HCT116 (cell line): ENCODE data around the gene GZMA. TPM values are rescaled to one million over a fixed set of nuclear protein-coding genes. Genes with fewer than 3 reads are reported as not detected.

Source experiments
- ATAC-seq: fragments of 200-7000 bp; cut with Tn5 transposase; 2 replicates; pipeline ENCODE4 v1.9.1; 2020; ENCODE audit warnings: mild to moderate bottlenecking, moderate library complexity
- BruUV-seq: library from RNA; stranded (reverse); fragments of 400-500 nt; replicated peaks from 2 replicates; lab custom pipeline; 2021; lab: Mats Ljungman, UMichigan
- CTCF ChIA-PET: fragments of 300-600 bp; sonication (Branson Sonifier 250); formaldehyde crosslinking; loops from one replicate; lab custom pipeline; 2021; ENCODE audit warnings: antibody characterized with exemption; lab: Charles Lee
- POLR2A ChIA-PET: fragments of 300-600, 350-600 bp; sonication (Branson Sonifier 250); formaldehyde crosslinking; loops from one replicate; lab custom pipeline; 2021; ENCODE audit warnings: antibody characterized with exemption; lab: Charles Lee
- RAD21 ChIA-PET, 2 experiments: fragments of 300-600 bp; sonication (Branson Sonifier 250); formaldehyde crosslinking; loops; one replicate each; lab custom pipeline; 2023; ENCODE audit warnings: low total read pairs in 2 of 2; ENCODE audit not compliant: uncharacterized antibody in 2 of 2, unreplicated experiment in 2 of 2, low non-redundant PET in 1 of 2; lab: Charles Lee
- DNase-seq: peaks from one replicate; pipeline ENCODE4 v3.0.0-alpha.2; 2010; ENCODE audit warnings: low read depth, low spot score
- H2AFZ ChIP-seq: fragments of 200-600 bp; shearing (Covaris generic), sonication (generic); 2 replicates; pipeline ENCODE4 v1.6.1; 2017; ENCODE audit warnings: low read depth, mixed run types, mixed read lengths, antibody characterized with exemption, low read length; ENCODE audit not compliant: poor library complexity, severe bottlenecking
- H3K27ac ChIP-seq: 2 replicates; pipeline ENCODE4 v1.5.1; 2012; ENCODE audit warnings: low read depth, low read length
- H3K27me3 ChIP-seq: fragments of 200-600 bp; sonication (generic); 2 replicates; pipeline ENCODE4 v1.6.1; 2016; ENCODE audit warnings: mixed run types, low read length, mixed read lengths; ENCODE audit not compliant: insufficient read depth
- H3K36me3 ChIP-seq, 2 experiments: fragments of 200-500 bp in 1 of 2; fragments of 200-600 bp in 1 of 2; sonication (Bioruptor generic) in 1 of 2; sonication (generic) in 1 of 2; 2 replicates each; pipeline versions ENCODE4 v1.5.1 to v1.6.1; 2014 to 2016; ENCODE audit warnings: low read length in 2 of 2, inconsistent platforms in 1 of 2, mixed read lengths in 1 of 2, mixed run types in 1 of 2; ENCODE audit not compliant: insufficient read depth in 2 of 2, control insufficient read depth in 1 of 2
- H3K4me1 ChIP-seq, 2 experiments: fragments of 200-600 bp in 1 of 2; sonication (generic) in 1 of 2; 2 replicates each; pipeline versions ENCODE4 v1.5.1 to v1.6.1; 2012 to 2017; ENCODE audit warnings: low read length in 2 of 2, inconsistent platforms in 1 of 2, mild to moderate bottlenecking in 1 of 2, mixed read lengths in 1 of 2, mixed run types in 1 of 2, moderate library complexity in 1 of 2; ENCODE audit not compliant: insufficient read depth in 2 of 2, control insufficient read depth in 1 of 2
- H3K4me2 ChIP-seq: fragments of 200-600 bp; sonication (generic); 2 replicates; pipeline ENCODE4 v1.6.1; 2017; ENCODE audit warnings: mixed run types, low read length, mixed read lengths
- H3K4me3 ChIP-seq, 2 experiments: fragments of 200-600 bp in 1 of 2; sonication (generic) in 1 of 2; replicated peaks in 1 of 2; 2 replicates each; pipeline ENCODE4 v1.5.1; 2011 to 2016; ENCODE audit warnings: low read length in 2 of 2, control low read depth in 1 of 2, low read depth in 1 of 2, mild to moderate bottlenecking in 1 of 2, mixed read lengths in 1 of 2, mixed run types in 1 of 2
- H3K79me2 ChIP-seq: fragments of 200-600 bp; sonication (generic); 2 replicates; pipeline ENCODE4 v1.6.1; 2017; ENCODE audit warnings: mild to moderate bottlenecking, mixed run types, low read length, moderate library complexity, mixed read lengths; ENCODE audit not compliant: insufficient read depth
- H3K9ac ChIP-seq: fragments of 200-600 bp; sonication (generic); 2 replicates; pipeline ENCODE4 v1.6.1; 2016; ENCODE audit warnings: low read length, mixed read lengths
- H3K9me2 ChIP-seq: fragments of 200-600 bp; sonication (generic), shearing (Covaris generic); 2 replicates; pipeline ENCODE4 v1.6.1; 2017; ENCODE audit warnings: mixed run types, mild to moderate bottlenecking, moderate library complexity; ENCODE audit not compliant: insufficient read depth
- H3K9me3 ChIP-seq, 2 experiments: fragments of 200-500 bp in 1 of 2; fragments of 200-600 bp in 1 of 2; sonication (Bioruptor generic) in 1 of 2; sonication (generic) in 1 of 2; 2 replicates each; pipeline ENCODE4 v1.6.1; 2014 to 2017; ENCODE audit warnings: low read length in 2 of 2, mixed read lengths in 2 of 2, inconsistent platforms in 1 of 2, low read depth in 1 of 2, mild to moderate bottlenecking in 1 of 2, mixed run types in 1 of 2, moderate library complexity in 1 of 2; ENCODE audit not compliant: control insufficient read depth in 1 of 2, insufficient read depth in 1 of 2
- H4K20me1 ChIP-seq: fragments of 200-600 bp; sonication (generic), shearing (Covaris generic); 2 replicates; pipeline ENCODE4 v1.6.1; 2017; ENCODE audit warnings: mixed run types, mild to moderate bottlenecking, moderate library complexity; ENCODE audit not compliant: insufficient read depth
- CBX3 ChIP-seq: IDR thresholded peaks from 2 replicates; pipeline ENCODE4 v1.6.1; 2012; ENCODE audit warnings: low read depth
- CEBPB ChIP-seq: IDR thresholded peaks from 2 replicates; pipeline ENCODE4 v1.6.1; 2012; ENCODE audit warnings: low read depth
- ELF1 ChIP-seq: IDR thresholded peaks from 2 replicates; pipeline ENCODE4 v1.6.1; 2012; ENCODE audit warnings: low read depth, borderline replicate concordance
- FOSL1 ChIP-seq: IDR thresholded peaks from 2 replicates; pipeline ENCODE4 v1.6.1; 2012; ENCODE audit warnings: low read depth
- POLR2A ChIP-seq: IDR thresholded peaks from 2 replicates; pipeline ENCODE4 v1.7.0; 2011; ENCODE audit warnings: borderline replicate concordance; ENCODE audit not compliant: insufficient read depth, insufficient read length; ENCODE audit errors: extremely low read depth
- SRF ChIP-seq: IDR thresholded peaks from 2 replicates; pipeline ENCODE4 v1.6.1; 2012; ENCODE audit warnings: low read depth
- TCF7L2 ChIP-seq: IDR thresholded peaks from 2 replicates; pipeline ENCODE4 v1.7.0; 2011; ENCODE audit warnings: borderline replicate concordance, inconsistent platforms; ENCODE audit not compliant: insufficient read depth, insufficient read length; ENCODE audit errors: extremely low read depth
- ZFX ChIP-seq: fragments of 450-650 bp; IDR thresholded peaks from 2 replicates; pipeline ENCODE4 v1.6.1; 2017
- intact Hi-C: fragments of 100-400 bp; cut with micrococcal nuclease; formaldehyde crosslinking; loops from 2 replicates; pipeline ENCODE4 v1.10.0; 2022
- total RNA-seq: library from RNA; stranded (reverse); gene quantifications from one replicate; pipeline ENCODE4 v1.2.1, GENCODE V29; 2021; ENCODE audit not compliant: unreplicated experiment
- TF ChIP-seq, protein P1 (sequence below): IDR thresholded peaks from 2 replicates; pipeline ENCODE4 v1.6.1; 2012; ENCODE audit warnings: low read depth
- TF ChIP-seq, protein P2 (sequence below): IDR thresholded peaks from 2 replicates; pipeline ENCODE4 v1.6.1; 2011; ENCODE audit warnings: mild to moderate bottlenecking, low read length, moderate library complexity; ENCODE audit not compliant: insufficient replicate concordance; ENCODE audit errors: extremely low read depth
- TF ChIP-seq, protein P3 (sequence below), 3 experiments: fragments of 200-600 bp in 1 of 3; sonication (generic) in 1 of 3; IDR thresholded peaks in 2 of 3; conservative IDR thresholded peaks in 1 of 3; 2 replicates each; pipeline ENCODE4 v1.5.1; 2012 to 2017; ENCODE audit warnings: low read depth in 2 of 3, low read length in 2 of 3, antibody characterized with exemption in 1 of 3, borderline replicate concordance in 1 of 3, control low read depth in 1 of 3, mild to moderate bottlenecking in 1 of 3, mixed read lengths in 1 of 3, mixed run types in 1 of 3, moderate library complexity in 1 of 3; ENCODE audit not compliant: insufficient read depth in 1 of 3
- TF ChIP-seq, protein P4 (sequence below): IDR thresholded peaks from 2 replicates; pipeline ENCODE4 v1.6.1; 2012

The GZMA gene
- total RNA-seq, 1 experiment from 2014 or later, result not detected

DNA sequence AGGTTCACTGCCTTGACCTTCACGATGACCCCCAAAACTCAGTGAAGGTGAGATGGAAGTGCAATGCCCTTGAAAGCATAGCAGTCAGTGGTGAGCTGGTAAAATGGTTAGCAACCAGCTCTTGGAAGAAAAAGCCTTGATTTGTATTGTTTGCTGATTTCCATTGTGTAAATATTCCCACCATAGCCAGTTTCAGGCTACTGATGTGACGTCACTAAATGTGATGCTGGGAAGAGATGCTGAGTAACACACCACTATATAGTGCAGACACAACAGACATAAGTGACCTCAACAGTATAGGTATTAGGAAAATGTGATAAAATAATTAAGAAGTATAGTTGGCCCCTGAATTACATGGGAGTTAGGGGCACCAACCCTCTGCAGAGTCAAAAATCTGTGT, 47.3 kb upstream of the GZMA start:
- ChIA-PET POLR2A (no interaction called here), CTCF (interaction anchor here (0.9 kb wide), 1 partner anchor 17 kb away, joined by 4 read pairs; no protein-coding TSS in a partner anchor), RAD21 (no interaction called here)
- H3K79me2 ChIP-seq, result no peaks in the 10 kb centered on the region
- H2AFZ ChIP-seq, result no peak overlapping the region
- no peaks in the 10 kb centered on the region for H3K4me1 ChIP-seq
- H3K27ac ChIP-seq, result no peak overlapping the region
- H3K4me2 ChIP-seq, result no peak overlapping the region
- H3K9me2 ChIP-seq, result no peaks in the 10 kb centered on the region
- no peak overlapping the region for H3K9ac ChIP-seq
- intact Hi-C loops, result no loop called here
- no peaks in the 10 kb centered on the region for H3K9me3 ChIP-seq
- peaks cover 47% of the 10 kb centered on the region for H3K27me3 ChIP-seq
- H3K36me3 ChIP-seq, result no peaks in the 10 kb centered on the region
- no peak overlapping the region for H3K4me3 ChIP-seq
- TF ChIP-seq, protein P1, sequence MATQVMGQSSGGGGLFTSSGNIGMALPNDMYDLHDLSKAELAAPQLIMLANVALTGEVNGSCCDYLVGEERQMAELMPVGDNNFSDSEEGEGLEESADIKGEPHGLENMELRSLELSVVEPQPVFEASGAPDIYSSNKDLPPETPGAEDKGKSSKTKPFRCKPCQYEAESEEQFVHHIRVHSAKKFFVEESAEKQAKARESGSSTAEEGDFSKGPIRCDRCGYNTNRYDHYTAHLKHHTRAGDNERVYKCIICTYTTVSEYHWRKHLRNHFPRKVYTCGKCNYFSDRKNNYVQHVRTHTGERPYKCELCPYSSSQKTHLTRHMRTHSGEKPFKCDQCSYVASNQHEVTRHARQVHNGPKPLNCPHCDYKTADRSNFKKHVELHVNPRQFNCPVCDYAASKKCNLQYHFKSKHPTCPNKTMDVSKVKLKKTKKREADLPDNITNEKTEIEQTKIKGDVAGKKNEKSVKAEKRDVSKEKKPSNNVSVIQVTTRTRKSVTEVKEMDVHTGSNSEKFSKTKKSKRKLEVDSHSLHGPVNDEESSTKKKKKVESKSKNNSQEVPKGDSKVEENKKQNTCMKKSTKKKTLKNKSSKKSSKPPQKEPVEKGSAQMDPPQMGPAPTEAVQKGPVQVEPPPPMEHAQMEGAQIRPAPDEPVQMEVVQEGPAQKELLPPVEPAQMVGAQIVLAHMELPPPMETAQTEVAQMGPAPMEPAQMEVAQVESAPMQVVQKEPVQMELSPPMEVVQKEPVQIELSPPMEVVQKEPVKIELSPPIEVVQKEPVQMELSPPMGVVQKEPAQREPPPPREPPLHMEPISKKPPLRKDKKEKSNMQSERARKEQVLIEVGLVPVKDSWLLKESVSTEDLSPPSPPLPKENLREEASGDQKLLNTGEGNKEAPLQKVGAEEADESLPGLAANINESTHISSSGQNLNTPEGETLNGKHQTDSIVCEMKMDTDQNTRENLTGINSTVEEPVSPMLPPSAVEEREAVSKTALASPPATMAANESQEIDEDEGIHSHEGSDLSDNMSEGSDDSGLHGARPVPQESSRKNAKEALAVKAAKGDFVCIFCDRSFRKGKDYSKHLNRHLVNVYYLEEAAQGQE, result no peak
- no peak for TF ChIP-seq CBX3
- TF ChIP-seq CEBPB, result no peak
- TF ChIP-seq, protein P2, sequence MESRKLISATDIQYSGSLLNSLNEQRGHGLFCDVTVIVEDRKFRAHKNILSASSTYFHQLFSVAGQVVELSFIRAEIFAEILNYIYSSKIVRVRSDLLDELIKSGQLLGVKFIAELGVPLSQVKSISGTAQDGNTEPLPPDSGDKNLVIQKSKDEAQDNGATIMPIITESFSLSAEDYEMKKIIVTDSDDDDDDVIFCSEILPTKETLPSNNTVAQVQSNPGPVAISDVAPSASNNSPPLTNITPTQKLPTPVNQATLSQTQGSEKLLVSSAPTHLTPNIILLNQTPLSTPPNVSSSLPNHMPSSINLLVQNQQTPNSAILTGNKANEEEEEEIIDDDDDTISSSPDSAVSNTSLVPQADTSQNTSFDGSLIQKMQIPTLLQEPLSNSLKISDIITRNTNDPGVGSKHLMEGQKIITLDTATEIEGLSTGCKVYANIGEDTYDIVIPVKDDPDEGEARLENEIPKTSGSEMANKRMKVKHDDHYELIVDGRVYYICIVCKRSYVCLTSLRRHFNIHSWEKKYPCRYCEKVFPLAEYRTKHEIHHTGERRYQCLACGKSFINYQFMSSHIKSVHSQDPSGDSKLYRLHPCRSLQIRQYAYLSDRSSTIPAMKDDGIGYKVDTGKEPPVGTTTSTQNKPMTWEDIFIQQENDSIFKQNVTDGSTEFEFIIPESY, result no peak
- TF ChIP-seq, protein P3, sequence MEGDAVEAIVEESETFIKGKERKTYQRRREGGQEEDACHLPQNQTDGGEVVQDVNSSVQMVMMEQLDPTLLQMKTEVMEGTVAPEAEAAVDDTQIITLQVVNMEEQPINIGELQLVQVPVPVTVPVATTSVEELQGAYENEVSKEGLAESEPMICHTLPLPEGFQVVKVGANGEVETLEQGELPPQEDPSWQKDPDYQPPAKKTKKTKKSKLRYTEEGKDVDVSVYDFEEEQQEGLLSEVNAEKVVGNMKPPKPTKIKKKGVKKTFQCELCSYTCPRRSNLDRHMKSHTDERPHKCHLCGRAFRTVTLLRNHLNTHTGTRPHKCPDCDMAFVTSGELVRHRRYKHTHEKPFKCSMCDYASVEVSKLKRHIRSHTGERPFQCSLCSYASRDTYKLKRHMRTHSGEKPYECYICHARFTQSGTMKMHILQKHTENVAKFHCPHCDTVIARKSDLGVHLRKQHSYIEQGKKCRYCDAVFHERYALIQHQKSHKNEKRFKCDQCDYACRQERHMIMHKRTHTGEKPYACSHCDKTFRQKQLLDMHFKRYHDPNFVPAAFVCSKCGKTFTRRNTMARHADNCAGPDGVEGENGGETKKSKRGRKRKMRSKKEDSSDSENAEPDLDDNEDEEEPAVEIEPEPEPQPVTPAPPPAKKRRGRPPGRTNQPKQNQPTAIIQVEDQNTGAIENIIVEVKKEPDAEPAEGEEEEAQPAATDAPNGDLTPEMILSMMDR (IDR thresholded peaks at IDR 0.05 in 2 of 3, conservative IDR thresholded peaks at IDR 0.05 in 1 of 3; ENCODE audit: borderline replicate concordance in 1 of 3, insufficient read depth in 1 of 3, low read depth in 2 of 3, low read length in 2 of 3), result no peak
- no peak for TF ChIP-seq FOSL1
- TF ChIP-seq ZFX, result no peak
- TF ChIP-seq POLR2A, result no peak
- TF ChIP-seq, protein P4, sequence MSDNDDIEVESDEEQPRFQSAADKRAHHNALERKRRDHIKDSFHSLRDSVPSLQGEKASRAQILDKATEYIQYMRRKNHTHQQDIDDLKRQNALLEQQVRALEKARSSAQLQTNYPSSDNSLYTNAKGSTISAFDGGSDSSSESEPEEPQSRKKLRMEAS, result no peak
- TF ChIP-seq TCF7L2, result no peak
- TF ChIP-seq ELF1, result no peak
- TF ChIP-seq SRF, result no peak
- no peaks in the 10 kb centered on the region for H4K20me1 ChIP-seq
- ATAC-seq, result no peak
- BruUV-seq, result no TSS peak
- no peak for DNase-seq
